PFSK-1 (cell line): ENCODE measurements around the gene EED.

ENCODE experiments used
- FOXP2 ChIP-seq: optimal IDR thresholded peaks from 2 replicates; pipeline ENCODE3; 2011; ENCODE audit warnings: borderline replicate concordance, control low read depth, inconsistent platforms; ENCODE audit not compliant: insufficient read depth; ENCODE audit errors: extremely low read length, extremely low read depth
- POLR2AphosphoS5 ChIP-seq: IDR thresholded peaks from 2 replicates; pipeline ENCODE4 v1.6.1; 2012; ENCODE audit warnings: low read depth, mild to moderate bottlenecking, control low read depth, low read length, moderate library complexity
- SIN3A ChIP-seq: IDR thresholded peaks from 2 replicates; pipeline ENCODE4 v1.6.1; 2012; ENCODE audit warnings: mild to moderate bottlenecking, low read length, moderate library complexity, borderline replicate concordance; ENCODE audit not compliant: insufficient read depth
- TAF1 ChIP-seq: IDR thresholded peaks from 2 replicates; pipeline ENCODE4 v1.6.1; 2012; ENCODE audit warnings: low read length, control low read depth, borderline replicate concordance; ENCODE audit not compliant: insufficient read depth
- TF ChIP-seq, protein P1 (sequence below), 2 experiments: IDR thresholded peaks; 2 replicates each; pipeline versions ENCODE4 v1.6.1 to v1.8.0; 2011 to 2012; ENCODE audit warnings: low read depth in 2 of 2, low read length in 2 of 2, control low read depth in 1 of 2, inconsistent platforms in 1 of 2, mild to moderate bottlenecking in 1 of 2, moderate library complexity in 1 of 2; ENCODE audit not compliant: insufficient read depth in 1 of 2

DNA sequence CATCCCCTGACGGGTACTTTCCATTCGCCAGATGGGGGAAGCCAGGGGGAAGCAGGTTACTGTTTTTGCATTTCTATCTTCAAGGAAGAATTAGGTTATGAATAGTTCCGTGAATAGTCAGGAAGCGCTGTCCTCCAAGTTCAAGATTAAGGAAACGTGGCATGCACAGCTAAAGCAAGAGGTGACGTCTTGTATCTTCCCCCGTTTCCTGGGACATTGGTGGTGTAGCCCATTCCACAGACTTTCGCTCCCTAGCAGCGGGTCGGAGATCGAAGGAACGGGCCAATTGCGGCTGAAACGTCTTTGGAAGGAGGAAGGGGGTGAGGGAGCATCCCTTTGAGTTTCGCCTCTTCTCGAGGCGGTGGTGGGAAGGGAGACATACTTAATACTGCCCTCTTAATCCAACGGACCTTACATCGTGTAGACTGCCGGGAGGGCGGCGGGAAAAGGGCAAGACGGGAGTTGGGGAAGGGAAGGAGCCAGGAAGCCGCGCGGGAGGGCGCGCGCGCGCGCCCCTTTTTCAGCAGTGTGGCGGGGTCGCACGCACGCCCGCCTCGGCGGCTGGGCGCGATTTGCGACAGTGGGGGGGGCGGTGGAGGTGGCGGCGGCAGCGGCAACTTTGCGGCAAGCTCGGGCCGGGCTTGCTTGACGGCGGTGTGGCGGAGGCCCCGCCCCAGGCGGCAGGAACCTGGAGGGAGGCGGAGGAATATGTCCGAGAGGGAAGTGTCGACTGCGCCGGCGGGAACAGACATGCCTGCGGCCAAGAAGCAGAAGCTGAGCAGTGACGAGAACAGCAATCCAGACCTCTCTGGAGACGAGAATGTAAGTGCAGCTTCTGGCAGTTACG lies at the start of gene EED:
- TF ChIP-seq SIN3A (peak; percentile 79; the same call in 1 of the 2 replicates), TAF1 (peak; percentile 94), POLR2AphosphoS5 (peak; percentile 99), FOXP2 (peak; percentile 65)
- TF ChIP-seq, protein P1, sequence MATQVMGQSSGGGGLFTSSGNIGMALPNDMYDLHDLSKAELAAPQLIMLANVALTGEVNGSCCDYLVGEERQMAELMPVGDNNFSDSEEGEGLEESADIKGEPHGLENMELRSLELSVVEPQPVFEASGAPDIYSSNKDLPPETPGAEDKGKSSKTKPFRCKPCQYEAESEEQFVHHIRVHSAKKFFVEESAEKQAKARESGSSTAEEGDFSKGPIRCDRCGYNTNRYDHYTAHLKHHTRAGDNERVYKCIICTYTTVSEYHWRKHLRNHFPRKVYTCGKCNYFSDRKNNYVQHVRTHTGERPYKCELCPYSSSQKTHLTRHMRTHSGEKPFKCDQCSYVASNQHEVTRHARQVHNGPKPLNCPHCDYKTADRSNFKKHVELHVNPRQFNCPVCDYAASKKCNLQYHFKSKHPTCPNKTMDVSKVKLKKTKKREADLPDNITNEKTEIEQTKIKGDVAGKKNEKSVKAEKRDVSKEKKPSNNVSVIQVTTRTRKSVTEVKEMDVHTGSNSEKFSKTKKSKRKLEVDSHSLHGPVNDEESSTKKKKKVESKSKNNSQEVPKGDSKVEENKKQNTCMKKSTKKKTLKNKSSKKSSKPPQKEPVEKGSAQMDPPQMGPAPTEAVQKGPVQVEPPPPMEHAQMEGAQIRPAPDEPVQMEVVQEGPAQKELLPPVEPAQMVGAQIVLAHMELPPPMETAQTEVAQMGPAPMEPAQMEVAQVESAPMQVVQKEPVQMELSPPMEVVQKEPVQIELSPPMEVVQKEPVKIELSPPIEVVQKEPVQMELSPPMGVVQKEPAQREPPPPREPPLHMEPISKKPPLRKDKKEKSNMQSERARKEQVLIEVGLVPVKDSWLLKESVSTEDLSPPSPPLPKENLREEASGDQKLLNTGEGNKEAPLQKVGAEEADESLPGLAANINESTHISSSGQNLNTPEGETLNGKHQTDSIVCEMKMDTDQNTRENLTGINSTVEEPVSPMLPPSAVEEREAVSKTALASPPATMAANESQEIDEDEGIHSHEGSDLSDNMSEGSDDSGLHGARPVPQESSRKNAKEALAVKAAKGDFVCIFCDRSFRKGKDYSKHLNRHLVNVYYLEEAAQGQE (IDR thresholded peaks at IDR 0.05; ENCODE audit: insufficient read depth in 1 of 2, low read depth in 2 of 2, low read length in 2 of 2) = peak in 1 of 2 experiments; percentile 73; a peak in 2 of 4 replicates
